HG02938 (cell line): ENCODE results near the gene LTB4R2.
"Not testable (repeated sequence)": the region's sequence is repeated elsewhere in the genome, so short reads cannot be mapped to it uniquely, and the experiment has no call there.

Source experiments
- ATAC-seq: cut with Tn5 transposase; IDR thresholded peaks from one replicate; pipeline ENCODE4 v1.9.1; 2021; ENCODE audit warnings: mild to moderate bottlenecking, moderate library complexity; ENCODE audit not compliant: unreplicated experiment

Gene LTB4R2

DNA sequence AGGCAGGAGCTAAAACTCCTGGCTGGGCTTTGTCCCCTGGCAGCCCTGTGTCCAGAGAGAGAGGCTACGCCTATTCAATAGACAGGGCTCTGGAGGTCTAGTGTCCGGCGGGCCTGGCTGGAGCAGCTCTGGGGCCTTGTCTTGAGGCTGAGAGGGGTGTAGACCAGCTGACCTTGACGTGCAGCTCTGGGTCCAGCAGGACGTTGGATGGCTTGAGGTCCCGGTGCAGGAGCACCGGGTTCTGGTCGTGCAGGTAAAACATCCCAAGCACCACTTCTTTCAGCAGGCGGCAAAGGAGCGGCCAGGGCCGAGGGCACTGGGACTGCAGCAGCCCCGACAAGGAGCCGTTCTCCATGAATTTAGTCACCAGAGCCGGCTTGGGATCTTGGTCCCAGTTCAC, 28.9 kb downstream of the LTB4R2 start:
- ATAC-seq, result no peak

DNA sequence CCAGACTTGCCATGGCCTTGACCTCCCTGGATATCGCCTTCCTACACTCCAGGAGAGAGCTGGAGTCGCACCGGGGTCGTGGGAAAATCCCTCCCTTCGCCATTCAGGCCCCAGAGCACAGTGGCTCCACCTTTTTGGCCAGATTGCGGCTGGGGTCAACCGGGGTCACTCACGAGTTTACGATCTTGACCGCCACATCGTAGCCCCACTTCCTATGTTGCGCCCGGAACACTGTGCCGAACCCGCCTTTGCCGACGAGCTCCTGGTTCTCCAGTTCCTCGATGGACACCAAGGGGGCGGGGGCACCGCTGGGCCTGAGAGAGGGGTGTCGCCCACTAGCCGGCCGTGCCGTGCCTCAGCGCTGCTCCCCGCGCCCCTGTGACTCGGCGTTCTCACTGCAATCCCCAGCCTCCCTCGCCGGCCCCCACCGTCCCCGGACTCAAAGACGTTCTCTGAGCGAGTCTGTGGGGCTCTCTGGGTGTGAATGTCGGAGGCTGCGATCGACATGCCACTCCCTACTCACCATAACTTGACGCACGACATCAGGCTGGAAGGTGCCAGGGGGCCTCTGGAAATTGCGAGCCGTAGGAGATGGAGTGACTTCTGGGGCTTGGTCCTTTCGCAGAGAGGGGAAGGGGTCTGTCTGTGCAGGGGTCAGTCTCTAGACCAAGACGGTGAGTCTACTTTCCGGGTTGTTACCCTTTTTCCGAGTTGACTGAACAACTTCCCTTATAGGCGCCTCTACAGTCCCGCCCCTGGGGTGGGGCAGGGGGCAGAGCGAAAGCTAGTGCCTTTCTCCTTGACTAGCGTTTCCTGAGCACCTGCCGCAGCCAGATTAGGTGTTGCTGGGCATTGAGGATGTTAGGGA, 29.6 kb downstream of the LTB4R2 start, which contains the start of gene RIPK3:
Gene RIPK3 (minus strand): TSS at position 708 of the 868 bp plus-strand sequence. CDS start 165 bp downstream, at position 543.
- ATAC-seq, result peak; percentile 65

DNA sequence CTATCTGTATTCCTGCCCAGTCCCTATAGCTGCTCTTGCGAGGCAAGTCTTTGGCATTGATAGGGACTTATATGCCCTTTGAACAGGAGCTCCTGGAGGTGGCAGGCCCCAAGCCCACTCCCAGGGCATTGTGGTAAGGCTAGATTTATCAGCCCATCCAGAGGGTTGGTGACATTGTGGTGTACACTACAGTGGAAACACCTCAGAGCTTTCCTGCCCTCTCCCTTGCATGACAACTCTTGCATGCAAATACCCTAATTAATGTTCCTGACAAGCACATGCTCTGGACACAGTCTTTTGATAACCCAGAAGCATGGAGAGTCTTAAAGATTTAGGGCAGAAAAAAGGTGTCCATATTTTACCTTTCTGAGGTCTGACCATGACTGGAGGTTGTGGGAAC, 30.7 kb downstream of the LTB4R2 start:
- no peak for ATAC-seq

DNA sequence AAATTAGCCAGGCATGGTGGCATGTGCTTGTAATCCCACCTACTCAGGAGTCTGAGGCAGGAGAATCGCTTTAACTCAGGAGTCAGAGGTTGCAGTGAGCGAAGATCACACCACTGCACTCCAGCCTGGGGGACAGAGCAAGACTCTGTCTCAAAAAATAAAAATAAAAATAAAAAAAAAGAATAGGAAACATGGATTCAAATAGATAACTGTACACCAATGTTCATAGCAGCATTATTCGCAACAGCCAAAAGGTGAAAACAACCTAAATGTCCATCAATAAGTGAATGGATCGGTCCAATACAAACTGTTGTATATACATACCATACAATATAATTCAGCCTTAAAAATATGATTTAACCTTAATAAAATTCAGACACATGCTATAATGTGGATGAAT, 32.9 kb downstream of the LTB4R2 start:
- no peak for ATAC-seq

DNA sequence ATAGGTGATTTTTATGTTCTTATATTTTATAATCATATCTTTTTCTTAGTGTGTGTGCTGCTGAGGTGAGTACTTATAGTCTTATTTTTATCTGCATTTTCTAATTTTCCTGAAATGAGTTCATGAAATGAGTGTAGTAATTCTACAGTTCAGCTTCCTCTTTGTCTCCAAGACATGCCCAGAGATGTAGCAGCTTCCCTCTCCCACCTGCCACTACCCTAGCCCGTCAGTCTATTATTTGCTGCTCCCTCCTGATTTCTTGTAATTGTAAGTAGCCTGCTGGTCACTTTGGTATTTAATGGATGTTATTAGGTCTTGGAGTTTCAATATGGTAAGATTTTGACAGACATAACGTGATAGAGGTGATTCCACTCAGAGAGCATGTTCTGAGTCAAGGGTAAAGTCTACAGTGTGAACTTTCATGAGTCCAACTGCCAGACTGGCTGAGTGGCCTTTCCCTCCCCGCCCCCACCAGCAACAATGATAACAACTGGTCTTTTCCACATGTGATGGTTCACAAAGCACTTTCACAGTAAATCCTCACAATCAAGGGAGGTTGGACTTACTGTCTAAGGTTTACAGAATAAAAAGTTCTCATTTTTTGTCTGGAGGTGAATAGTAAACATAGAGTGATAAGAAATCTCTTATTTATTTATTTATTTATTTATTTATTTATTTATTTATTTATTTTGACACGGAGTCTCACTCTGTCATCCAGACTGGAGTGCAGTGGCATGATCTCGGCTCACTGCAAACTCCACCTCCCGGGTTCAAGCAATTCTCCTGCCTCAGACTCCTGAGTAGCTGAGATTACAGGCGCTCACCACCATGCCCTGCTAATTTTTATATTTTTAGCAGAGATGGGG, 34.1 kb downstream of the LTB4R2 start:
- no peak for ATAC-seq

DNA sequence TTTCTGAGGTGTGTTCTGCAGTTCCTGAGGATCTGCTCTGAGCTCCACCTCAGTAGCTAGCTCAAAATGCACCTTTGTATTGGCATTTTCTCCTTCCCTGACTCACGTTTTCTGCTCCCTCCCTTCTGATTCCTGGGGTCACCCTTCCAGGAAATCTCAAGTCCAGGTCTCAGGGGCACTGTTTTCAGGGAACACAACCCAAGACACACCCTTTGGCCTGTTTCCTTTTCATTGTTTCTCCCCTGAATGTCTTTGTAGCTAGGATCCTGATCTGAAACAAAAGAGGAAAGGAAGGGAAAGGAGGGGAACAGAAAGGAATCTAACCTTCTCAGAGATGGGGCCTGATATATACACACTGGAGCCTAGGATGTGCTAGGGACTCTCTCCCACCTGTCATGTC, 37.2 kb downstream of the LTB4R2 start:
- no peak for ATAC-seq

DNA sequence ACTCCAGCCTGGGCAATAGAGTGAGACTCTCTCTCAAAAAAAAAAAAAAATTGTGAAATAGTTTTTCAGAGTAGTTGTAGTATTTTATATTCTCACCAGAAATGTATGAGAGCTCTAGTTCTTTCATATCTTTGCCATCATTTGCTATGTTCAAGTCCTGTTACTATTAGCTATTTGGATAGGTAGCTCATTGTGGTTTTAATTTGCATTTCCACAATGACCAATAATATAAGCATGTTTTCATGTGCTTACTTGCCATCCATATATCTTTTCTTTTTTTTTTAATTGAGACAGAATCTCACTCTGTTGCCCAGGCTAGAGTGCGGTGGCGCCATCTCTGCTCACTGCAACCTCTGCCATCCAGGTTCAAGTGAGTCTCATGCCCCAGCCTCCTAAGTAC, 38.2 kb downstream of the LTB4R2 start:
- ATAC-seq, result no peak

DNA sequence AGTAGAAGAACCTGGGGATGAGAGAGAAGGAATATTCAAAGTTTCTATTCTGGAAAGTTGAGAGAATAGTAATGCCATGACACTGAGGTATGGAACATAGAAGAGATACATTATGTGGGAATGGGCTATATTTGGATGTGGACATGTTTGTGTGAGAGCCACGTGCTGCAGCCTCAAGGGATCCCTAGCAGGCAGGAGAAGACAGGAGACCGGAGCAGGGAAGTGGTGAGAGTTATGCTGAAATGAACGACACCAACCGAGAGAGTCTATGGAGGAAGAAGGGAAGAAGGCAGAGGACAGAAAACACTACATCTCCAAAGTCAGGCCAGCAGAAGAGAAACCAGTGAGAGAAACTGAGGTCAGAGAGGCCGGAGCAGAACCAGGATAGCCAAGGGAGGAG, 39.8 kb downstream of the LTB4R2 start:
- no peak for ATAC-seq

DNA sequence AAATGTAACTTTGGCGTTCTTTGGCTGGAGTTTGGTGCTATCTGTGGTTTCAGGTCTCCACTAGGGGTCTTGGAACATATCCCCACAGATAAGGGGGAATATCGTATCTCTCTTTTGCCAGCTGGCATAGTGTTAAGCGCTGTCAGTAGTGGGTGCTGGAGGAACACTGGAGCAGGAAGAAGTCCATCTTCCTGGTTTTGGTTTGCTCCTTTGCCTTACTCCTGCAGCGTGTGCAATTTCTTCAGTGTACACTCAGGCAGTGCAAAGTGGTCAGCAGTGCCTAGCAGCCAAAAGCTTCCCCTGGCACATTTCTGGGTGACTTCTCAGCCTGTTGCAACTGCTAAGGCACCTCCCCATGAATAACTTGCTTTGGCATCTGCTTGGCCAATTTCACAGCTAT, 41.6 kb downstream of the LTB4R2 start:
- ATAC-seq, result no peak

DNA sequence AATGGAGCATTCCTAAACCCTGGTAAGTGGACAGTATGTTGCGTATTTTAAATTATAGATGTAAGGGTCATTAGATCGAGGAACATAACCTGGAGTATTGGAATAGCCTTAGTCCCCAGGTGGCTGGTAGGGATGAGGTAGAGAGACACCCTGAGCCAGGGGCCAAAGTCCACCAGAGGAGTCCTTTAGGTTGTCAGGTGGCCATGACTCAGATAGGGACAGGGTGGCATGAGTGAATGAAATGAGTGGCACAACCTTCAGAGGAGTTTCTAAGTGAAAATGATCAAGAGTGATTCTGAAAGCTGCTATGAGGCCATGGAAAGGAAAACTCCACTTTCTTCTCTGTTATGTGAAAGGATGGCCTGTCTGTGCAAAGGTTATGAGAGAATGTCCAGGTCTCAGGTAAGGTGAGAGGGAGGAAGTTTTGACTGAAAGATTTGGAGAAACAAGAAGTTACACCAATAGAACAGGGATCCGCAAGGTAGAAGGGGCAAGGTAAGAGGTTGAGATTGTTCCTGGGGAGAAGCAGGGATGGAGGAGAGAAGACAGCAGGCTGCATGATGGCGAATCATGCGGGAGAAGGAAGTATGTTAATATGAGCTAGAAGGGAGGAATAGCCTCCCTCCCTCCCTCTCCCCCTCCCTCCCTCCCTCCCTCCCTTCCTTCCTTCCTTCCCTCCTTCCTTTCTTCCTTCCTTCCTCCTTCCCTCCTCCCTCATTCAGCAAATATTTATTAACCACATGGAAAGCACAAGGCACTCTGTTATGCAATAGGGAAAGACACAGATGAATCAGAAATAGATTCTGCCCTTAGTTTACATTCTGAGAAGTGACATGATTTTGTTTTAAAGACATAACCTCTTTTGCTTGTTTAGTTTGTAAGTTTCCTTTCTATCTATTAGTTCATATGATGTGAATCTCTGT, 43.9 kb downstream of the LTB4R2 start:
- no peak for ATAC-seq

DNA sequence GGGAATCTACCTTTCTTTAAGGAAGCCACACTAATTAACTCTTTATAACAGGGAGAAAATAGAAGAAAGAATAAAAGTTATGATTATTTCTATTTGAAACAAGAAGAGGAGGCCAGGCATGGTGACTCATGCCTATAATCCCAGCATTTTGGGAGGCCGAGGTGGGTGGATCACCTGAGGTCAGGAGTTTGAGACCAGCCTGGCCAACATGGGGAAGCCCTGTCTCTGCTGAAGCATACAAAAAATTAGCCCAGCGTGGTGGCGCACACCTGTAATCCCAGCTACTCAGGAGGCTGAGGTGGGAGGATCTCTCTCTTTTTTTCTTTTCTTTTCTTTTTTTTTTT, 44.5 kb downstream of the LTB4R2 start:
- not testable (repeated sequence) for ATAC-seq

DNA sequence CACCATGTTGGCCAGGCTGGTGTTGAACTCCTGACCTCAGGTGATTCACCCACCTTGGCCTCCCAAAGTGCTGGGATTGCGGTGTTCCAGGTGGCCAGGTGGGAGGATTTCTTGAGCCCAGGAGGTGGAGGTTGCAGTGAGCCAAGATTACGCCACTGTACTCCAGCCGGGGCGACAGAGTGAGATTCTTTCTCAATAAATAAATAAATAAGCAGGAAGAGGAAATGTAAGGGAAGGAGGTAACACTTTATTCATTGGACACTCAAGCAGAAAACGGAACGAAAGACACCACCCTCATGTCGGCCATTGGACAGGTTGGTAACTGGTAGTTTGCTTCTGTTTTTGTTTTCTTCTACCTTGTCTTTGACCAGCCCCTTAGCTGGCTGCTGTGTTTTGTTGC, 45.1 kb downstream of the LTB4R2 start:
- no peak for ATAC-seq

DNA sequence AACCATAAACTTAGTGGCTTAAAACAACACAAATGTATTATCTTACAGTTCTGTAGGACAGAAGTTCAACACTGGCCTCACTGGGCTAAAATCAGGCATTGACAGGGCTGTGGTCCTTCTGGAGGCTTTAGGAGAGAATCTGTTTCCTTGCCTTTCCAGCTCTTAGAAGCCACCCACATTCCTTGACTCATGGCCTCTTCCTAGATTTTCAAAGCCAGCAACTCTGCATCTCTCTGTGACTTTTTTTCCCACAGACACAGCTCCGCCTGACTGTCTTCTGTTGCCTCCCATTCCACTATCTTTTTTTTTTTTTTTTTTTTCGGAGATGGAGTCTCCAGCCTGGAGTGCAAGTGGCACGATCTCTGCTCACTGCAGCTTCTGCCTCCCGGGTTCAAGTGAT, 46.3 kb downstream of the LTB4R2 start:
- no peak for ATAC-seq

DNA sequence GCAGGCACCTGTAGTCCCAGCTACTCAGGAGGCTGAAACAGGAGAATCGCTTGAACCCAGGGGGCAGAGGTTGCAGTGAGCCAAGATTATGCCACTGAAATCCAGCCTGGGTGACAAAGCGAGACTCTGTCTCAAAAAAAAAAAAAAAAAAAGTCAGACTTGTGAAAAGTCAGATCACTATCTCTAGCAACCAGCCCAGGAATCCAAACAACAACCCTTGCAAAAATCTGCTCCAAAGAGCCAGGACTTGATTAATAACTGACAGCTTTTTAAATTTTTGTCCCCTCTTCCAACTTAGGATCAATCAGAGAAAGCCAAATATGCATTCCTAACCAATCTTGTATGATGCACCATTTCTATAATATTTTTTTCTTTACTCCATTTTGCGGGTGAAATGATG, 50.3 kb downstream of the LTB4R2 start:
- no peak for ATAC-seq

DNA sequence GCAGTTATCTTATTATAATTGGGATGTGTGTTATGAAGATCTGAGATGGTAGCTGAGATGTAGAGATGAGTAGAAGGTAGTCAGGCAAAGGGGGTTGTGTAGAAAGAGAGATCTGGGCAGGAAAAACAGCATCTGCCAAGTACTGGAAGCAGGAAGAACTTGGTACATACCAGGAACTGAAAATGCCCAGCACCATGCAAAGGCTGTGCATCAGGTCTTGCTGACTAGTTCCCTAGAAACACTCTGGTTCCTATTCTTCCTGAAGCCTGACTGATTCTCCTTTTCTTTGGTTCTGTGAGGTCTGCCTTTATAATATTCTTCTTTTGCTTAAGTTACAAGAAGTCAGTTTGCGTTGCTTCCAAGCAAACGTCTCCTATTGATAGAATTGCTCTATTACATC, 51.4 kb downstream of the LTB4R2 start:
- ATAC-seq, result no peak
